HG02970 (cell line): ENCODE data around the gene ABHD17A.
"Not testable (repeated sequence)": the region's sequence is repeated elsewhere in the genome, so short reads cannot be mapped to it uniquely, and the experiment has no call there.

Experiments
- ATAC-seq: cut with Tn5 transposase; IDR thresholded peaks from one replicate; pipeline ENCODE4 v1.9.1; 2021; ENCODE audit warnings: mild to moderate bottlenecking, moderate library complexity, moderate number of reproducible peaks; ENCODE audit not compliant: unreplicated experiment, low FRiP score

Gene ABHD17A

GRCh38 chr19:1911098-1911497, 25.8 kb upstream of the ABHD17A start:
- ATAC-seq = no peak

GRCh38 chr19:1910177-1910576, 24.9 kb upstream of the ABHD17A start:
- ATAC-seq = no peak

GRCh38 chr19:1909761-1910080, 24.4 kb upstream of the ABHD17A start:
- no peak for ATAC-seq

GRCh38 chr19:1908364-1908678, 23.0 kb upstream of the ABHD17A start:
- no peak for ATAC-seq

GRCh38 chr19:1907563-1908363, 22.5 kb upstream of the ABHD17A start:
- ATAC-seq = no peak

GRCh38 chr19:1906985-1907562, 21.8 kb upstream of the ABHD17A start:
- ATAC-seq = no peak

- ATAC-seq = no peak
Measured at GRCh38 chr19:1905863-1906375, 20.6 kb upstream of the ABHD17A start.

GRCh38 chr19:1905110-1905862, 20.0 kb upstream of the ABHD17A start, which contains the start of the genes ADAT3 and SCAMP4:
TSS of gene ADAT3 (plus strand) at chr19:1905399. CDS start at chr19:1912048, 6,649 bp downstream.
TSS of gene SCAMP4 (plus strand) at chr19:1905399. CDS start at chr19:1915020, 9,621 bp downstream.
- peak; percentile 84 for ATAC-seq

- ATAC-seq = no peak
Measured at GRCh38 chr19:1904860-1905109, 19.5 kb upstream of the ABHD17A start.

GRCh38 chr19:1902923-1903322, 17.6 kb upstream of the ABHD17A start:
- ATAC-seq = no peak

GRCh38 chr19:1901940-1902404, 16.7 kb upstream of the ABHD17A start:
- no peak for ATAC-seq

GRCh38 chr19:1896508-1896907, 11.2 kb upstream of the ABHD17A start:
- no peak for ATAC-seq

GRCh38 chr19:1893791-1894190, 8.5 kb upstream of the ABHD17A start:
- ATAC-seq = no peak

- no peak for ATAC-seq
Measured at GRCh38 chr19:1889907-1890306, 4.6 kb upstream of the ABHD17A start.

GRCh38 chr19:1888385-1888784, 3.1 kb upstream of the ABHD17A start:
- no peak for ATAC-seq

- ATAC-seq = not testable (repeated sequence)
Measured at GRCh38 chr19:1886360-1886759, 1.1 kb upstream of the ABHD17A start.

GRCh38 chr19:1884719-1885334, 469 bp downstream of the ABHD17A start:
- ATAC-seq = peak; percentile 10

GRCh38 chr19:1884291-1884718, 991 bp downstream of the ABHD17A start:
- ATAC-seq = no peak

- ATAC-seq = no peak
Measured at GRCh38 chr19:1883784-1884183, 1.5 kb downstream of the ABHD17A start.

- ATAC-seq = no peak
Measured at GRCh38 chr19:1882786-1883692, 2.3 kb downstream of the ABHD17A start.
